ENCODE measurements around the gene ABO.

GRCh38 chr9:133294257-133294656 lies 19.3 kb upstream of the ABO start:
- no peak for TF ChIP-seq HDAC2 (IDR thresholded peaks at IDR 0.05)
- TF ChIP-seq CTCF (IDR thresholded peaks at IDR 0.05 in 2 of 3, conservative IDR thresholded peaks at IDR 0.05 in 1 of 3; ENCODE audit: insufficient read depth in 2 of 3, low read depth in 1 of 3, low read length in 3 of 3): no peak
- no peak for TF ChIP-seq NFE2 (IDR thresholded peaks at IDR 0.05; ENCODE audit: low read depth)

Data from K562 (cell line).